ENCODE measurements around the gene MAP3K4.

- no peak for TF ChIP-seq TAF1 (IDR thresholded peaks at IDR 0.05; ENCODE audit: borderline replicate concordance, low read depth, low read length)
- TF ChIP-seq POLR2A (IDR thresholded peaks at IDR 0.05; ENCODE audit: low read depth, low read length): no peak
Observed at GRCh38 chr6:161132384-161132783, 140.8 kb downstream of the MAP3K4 start.

All from GM12892 (cell line).